ENCODE measurements around the gene SLC25A51.

GRCh38 chr9:37908283-37908682 lies 4.4 kb upstream of the SLC25A51 start:
- TF ChIP-seq POLR2A (IDR thresholded peaks at IDR 0.05) (no peak), CTCF (IDR thresholded peaks at IDR 0.05) (no peak)
